ENCODE data around the gene C9orf78.

C9orf78 gene

DNA sequence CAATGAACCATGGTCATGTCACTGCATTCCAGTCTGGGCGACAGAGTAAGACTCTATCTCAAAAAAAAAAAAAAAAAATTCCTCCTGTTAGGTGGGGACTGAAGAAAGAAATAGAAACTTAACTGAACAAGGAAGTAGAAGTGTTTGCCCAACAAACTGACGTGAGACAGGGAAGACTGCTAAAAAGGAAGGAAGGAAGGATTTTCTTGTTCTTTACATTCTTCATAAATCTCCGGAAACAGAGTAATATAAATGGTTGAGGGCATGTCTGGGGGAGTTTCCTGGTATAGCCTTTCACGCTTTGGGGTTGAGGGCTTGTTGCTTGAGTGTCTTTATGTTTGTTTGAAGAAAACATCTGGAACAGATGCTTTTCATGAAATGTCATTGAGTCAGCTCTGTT is 29.0 kb downstream of the C9orf78 start:
- Histone ChIP-seq H3K36me3 (replicated peaks; ENCODE audit: insufficient read depth, low read length) (no peaks in the 10 kb centered on the region), H3K9me3 (replicated peaks; ENCODE audit: insufficient read depth, low read length) (no peaks in the 10 kb centered on the region), H3K9me2 (replicated peaks; ENCODE audit: insufficient read depth, low read length) (no peaks in the 10 kb centered on the region), H3K4me3 (ENCODE audit: low read length) (no peak overlapping the region), H4K20me1 (ENCODE audit: insufficient read depth, low read length) (no peaks in the 10 kb centered on the region), H3K9ac (ENCODE audit: low read length) (no peak overlapping the region), H3F3A (ENCODE audit: insufficient read depth, low read length) (no peaks in the 10 kb centered on the region), H3K27ac (ENCODE audit: low read length) (no peak overlapping the region), H3K79me2 (ENCODE audit: low read length) (peaks cover 11% of the 10 kb centered on the region), H3K27me3 (replicated peaks; ENCODE audit: insufficient read depth, low read length) (no peaks in the 10 kb centered on the region), H3K4me2 (ENCODE audit: low read depth, low read length) (no peak overlapping the region), H3K4me1 (ENCODE audit: low read length) (peaks cover 5% of the 10 kb centered on the region; the same call in 1 of the 2 replicates), H2AFZ (ENCODE audit: low read length) (no peak overlapping the region)
- no peak for TF ChIP-seq EZH2phosphoT487 (IDR thresholded peaks at IDR 0.05; ENCODE audit: low read length)
- TF ChIP-seq, protein P1, sequence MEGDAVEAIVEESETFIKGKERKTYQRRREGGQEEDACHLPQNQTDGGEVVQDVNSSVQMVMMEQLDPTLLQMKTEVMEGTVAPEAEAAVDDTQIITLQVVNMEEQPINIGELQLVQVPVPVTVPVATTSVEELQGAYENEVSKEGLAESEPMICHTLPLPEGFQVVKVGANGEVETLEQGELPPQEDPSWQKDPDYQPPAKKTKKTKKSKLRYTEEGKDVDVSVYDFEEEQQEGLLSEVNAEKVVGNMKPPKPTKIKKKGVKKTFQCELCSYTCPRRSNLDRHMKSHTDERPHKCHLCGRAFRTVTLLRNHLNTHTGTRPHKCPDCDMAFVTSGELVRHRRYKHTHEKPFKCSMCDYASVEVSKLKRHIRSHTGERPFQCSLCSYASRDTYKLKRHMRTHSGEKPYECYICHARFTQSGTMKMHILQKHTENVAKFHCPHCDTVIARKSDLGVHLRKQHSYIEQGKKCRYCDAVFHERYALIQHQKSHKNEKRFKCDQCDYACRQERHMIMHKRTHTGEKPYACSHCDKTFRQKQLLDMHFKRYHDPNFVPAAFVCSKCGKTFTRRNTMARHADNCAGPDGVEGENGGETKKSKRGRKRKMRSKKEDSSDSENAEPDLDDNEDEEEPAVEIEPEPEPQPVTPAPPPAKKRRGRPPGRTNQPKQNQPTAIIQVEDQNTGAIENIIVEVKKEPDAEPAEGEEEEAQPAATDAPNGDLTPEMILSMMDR (IDR thresholded peaks at IDR 0.05; ENCODE audit: low read length): no peak
- no peak for TF ChIP-seq EZH2 (optimal IDR thresholded peaks at IDR 0.05; ENCODE audit: low read depth, low read length)
- DNase-seq: no peak

DNA sequence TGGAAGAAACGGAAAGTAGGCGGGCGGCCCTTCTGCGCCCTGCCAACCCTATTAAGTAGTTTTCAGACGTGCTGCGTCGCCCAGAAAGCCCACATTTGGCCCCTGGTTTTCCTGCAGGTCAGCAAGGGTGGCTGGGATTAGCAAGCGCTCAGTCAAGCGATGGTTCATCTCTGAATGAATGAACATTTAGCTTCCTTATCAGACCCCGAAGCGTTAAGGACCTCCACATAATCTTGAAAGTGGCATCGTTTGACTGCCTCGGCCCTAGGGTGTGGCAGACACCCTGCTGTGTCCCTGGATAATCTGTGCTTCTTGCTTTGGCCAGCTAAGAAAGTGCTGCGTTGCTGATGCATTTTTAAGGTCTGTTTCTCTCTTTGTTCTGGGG is 31.4 kb downstream of the C9orf78 start:
- Histone ChIP-seq H2AFZ (ENCODE audit: low read length) (peak overlapping the region; percentile 66), H3K4me3 (ENCODE audit: low read length) (peak overlapping the region; percentile 91), H3K9me3 (replicated peaks; ENCODE audit: insufficient read depth, low read length) (no peaks in the 10 kb centered on the region), H3K27ac (ENCODE audit: low read length) (no peak overlapping the region), H3K79me2 (ENCODE audit: low read length) (peaks cover 11% of the 10 kb centered on the region), H3K9me2 (replicated peaks; ENCODE audit: insufficient read depth, low read length) (no peaks in the 10 kb centered on the region), H3K4me2 (ENCODE audit: low read depth, low read length) (peak overlapping the region; percentile 98), H3K9ac (ENCODE audit: low read length) (peak overlapping the region; percentile 54; the same call in 1 of the 2 replicates), H3F3A (ENCODE audit: insufficient read depth, low read length) (no peaks in the 10 kb centered on the region), H3K4me1 (ENCODE audit: low read length) (peaks cover 5% of the 10 kb centered on the region; the same call in 1 of the 2 replicates), H3K36me3 (replicated peaks; ENCODE audit: insufficient read depth, low read length) (no peaks in the 10 kb centered on the region), H3K27me3 (replicated peaks; ENCODE audit: insufficient read depth, low read length) (no peaks in the 10 kb centered on the region; the same call in 1 of the 2 replicates), H4K20me1 (ENCODE audit: insufficient read depth, low read length) (no peaks in the 10 kb centered on the region)
- TF ChIP-seq EZH2 (optimal IDR thresholded peaks at IDR 0.05; ENCODE audit: low read depth, low read length) (no peak), EZH2phosphoT487 (IDR thresholded peaks at IDR 0.05; ENCODE audit: low read length) (no peak)
- TF ChIP-seq, protein P1 (IDR thresholded peaks at IDR 0.05; ENCODE audit: low read length): no peak
- DNase-seq: no peak

DNA sequence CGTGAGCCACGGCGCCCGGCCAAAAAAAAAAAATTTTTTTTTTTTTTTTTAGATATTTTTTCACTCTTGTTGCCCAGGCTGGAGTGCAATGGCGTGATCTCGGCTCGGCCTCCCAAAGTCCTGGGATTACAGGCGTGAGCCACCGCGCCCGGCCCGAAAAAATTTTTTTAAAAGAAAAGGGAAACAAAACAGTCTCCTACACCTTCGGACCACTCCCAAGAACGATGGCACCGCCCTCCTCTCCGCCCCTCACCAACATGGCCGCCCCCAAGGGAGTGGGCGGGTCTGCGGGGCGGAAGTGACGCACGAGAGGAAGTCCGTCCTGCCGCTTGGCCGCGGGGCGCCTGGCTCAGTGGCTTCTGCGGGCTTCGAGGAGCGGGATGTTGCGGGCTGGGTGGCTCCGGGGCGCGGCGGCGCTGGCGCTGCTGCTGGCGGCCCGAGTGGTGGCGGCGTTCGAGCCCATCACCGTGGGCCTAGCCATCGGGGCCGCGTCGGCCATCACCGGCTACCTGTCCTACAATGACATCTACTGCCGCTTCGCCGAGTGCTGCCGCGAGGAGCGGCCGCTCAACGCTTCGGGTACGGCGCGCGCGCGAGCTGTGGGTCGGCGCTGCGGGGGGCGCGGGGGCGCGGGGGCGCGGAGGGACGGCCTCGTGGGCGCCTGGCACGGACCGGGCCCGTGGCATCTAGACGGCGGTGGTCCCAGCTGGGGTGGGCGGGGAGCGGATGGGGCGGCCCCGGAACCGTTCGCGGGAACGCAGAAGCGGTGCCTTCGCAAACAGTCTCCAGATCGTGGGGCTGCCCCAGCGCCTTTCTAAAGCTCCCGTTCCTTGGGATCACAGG is 32.0 kb downstream of the C9orf78 start, which contains the start of gene TOR1B:
Gene TOR1B (plus strand): TSS at position 352 of the 843 bp plus-strand sequence. CDS start 29 bp downstream, at position 381.
- Histone ChIP-seq H3K9me2 (replicated peaks; ENCODE audit: insufficient read depth, low read length) (no peaks in the 10 kb centered on the region), H3F3A (ENCODE audit: insufficient read depth, low read length) (no peaks in the 10 kb centered on the region), H3K79me2 (ENCODE audit: low read length) (peaks cover 11% of the 10 kb centered on the region), H3K9ac (ENCODE audit: low read length) (peak within 1 kb of the TSS; percentile 63; the same call in 1 of the 2 replicates), H3K4me2 (ENCODE audit: low read depth, low read length) (peak within 1 kb of the TSS; percentile 98), H3K4me3 (ENCODE audit: low read length) (peak within 1 kb of the TSS; percentile 91), H3K36me3 (replicated peaks; ENCODE audit: insufficient read depth, low read length) (no peaks in the 10 kb centered on the region), H3K9me3 (replicated peaks; ENCODE audit: insufficient read depth, low read length) (no peaks in the 10 kb centered on the region), H3K27ac (ENCODE audit: low read length) (peak within 1 kb of the TSS; percentile 32; the same call in 1 of the 2 replicates), H4K20me1 (ENCODE audit: insufficient read depth, low read length) (no peaks in the 10 kb centered on the region), H3K27me3 (replicated peaks; ENCODE audit: insufficient read depth, low read length) (no peaks in the 10 kb centered on the region; the same call in 1 of the 2 replicates), H3K4me1 (ENCODE audit: low read length) (peaks cover 5% of the 10 kb centered on the region; the same call in 1 of the 2 replicates), H2AFZ (ENCODE audit: low read length) (peak within 1 kb of the TSS; percentile 83)
- TF ChIP-seq EZH2 (optimal IDR thresholded peaks at IDR 0.05; ENCODE audit: low read depth, low read length) (no peak), EZH2phosphoT487 (IDR thresholded peaks at IDR 0.05; ENCODE audit: low read length) (no peak)
- TF ChIP-seq, protein P1 (IDR thresholded peaks at IDR 0.05; ENCODE audit: low read length): no peak
- DNase-seq: peak; percentile 92

Measured in MM.1S (cell line).